ENCODE measurements around the gene IL10RB. TPM values are rescaled to one million over a fixed set of nuclear protein-coding genes. Genes with fewer than 3 reads are reported as not detected.

The IL10RB gene
- total and polyA plus RNA-seq, 2 experiments from 2014 or later = 7.5 to 16.1 TPM

- Histone ChIP-seq H3K9me3 (ENCODE audit: low read depth) (no peaks in the 10 kb centered on the region), H3K27ac (no peak overlapping the region), H3K4me3 (no peak overlapping the region), H3K27me3 (no peaks in the 10 kb centered on the region), H3K4me1 (ENCODE audit: low read depth) (no peaks in the 10 kb centered on the region), H3K36me3 (no peaks in the 10 kb centered on the region)
- no peak for DNase-seq (ENCODE audit: low read depth in 1 of 2, low spot score in 1 of 2)
- TF ChIP-seq, protein P1, sequence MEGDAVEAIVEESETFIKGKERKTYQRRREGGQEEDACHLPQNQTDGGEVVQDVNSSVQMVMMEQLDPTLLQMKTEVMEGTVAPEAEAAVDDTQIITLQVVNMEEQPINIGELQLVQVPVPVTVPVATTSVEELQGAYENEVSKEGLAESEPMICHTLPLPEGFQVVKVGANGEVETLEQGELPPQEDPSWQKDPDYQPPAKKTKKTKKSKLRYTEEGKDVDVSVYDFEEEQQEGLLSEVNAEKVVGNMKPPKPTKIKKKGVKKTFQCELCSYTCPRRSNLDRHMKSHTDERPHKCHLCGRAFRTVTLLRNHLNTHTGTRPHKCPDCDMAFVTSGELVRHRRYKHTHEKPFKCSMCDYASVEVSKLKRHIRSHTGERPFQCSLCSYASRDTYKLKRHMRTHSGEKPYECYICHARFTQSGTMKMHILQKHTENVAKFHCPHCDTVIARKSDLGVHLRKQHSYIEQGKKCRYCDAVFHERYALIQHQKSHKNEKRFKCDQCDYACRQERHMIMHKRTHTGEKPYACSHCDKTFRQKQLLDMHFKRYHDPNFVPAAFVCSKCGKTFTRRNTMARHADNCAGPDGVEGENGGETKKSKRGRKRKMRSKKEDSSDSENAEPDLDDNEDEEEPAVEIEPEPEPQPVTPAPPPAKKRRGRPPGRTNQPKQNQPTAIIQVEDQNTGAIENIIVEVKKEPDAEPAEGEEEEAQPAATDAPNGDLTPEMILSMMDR (IDR thresholded peaks at IDR 0.05; ENCODE audit: low read depth, low read length) = no peak
Observed at GRCh38 chr21:33268737-33269441, 2.7 kb downstream of the IL10RB start.

GRCh38 chr21:33270986-33271385 lies 4.8 kb downstream of the IL10RB start:
- no peak overlapping the region for H3K27ac ChIP-seq
- H3K4me3 ChIP-seq = no peak overlapping the region
- H3K9me3 ChIP-seq (ENCODE audit: low read depth) = no peaks in the 10 kb centered on the region
- H3K4me1 ChIP-seq (ENCODE audit: low read depth) = no peaks in the 10 kb centered on the region
- H3K27me3 ChIP-seq = no peaks in the 10 kb centered on the region
- DNase-seq (ENCODE audit: low read depth in 1 of 2, low spot score in 1 of 2) = no peak
- TF ChIP-seq, protein P1 (IDR thresholded peaks at IDR 0.05; ENCODE audit: low read depth, low read length) = no peak
- no peaks in the 10 kb centered on the region for H3K36me3 ChIP-seq

DNA sequence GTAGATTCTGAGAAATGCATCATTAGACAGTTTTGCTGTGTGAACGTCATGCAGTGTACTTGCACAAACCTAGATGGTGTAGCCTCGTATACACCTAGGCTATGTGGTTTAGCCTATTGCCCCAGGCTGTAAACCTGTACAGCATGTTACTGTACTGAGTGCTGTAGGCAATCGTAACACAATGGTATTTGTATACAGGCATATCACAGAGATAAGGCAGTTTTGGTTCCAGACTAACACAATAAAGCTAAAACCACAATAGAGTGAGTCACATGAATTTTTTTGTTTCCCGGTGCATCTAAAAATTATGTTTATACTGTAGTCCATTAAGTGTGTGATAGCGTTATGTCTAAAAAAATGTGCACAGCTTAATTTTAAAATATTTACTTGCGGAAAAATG lies 6.9 kb downstream of the IL10RB start:
- Histone ChIP-seq H3K4me1 (ENCODE audit: low read depth) (no peaks in the 10 kb centered on the region), H3K27ac (no peak overlapping the region), H3K9me3 (ENCODE audit: low read depth) (no peaks in the 10 kb centered on the region), H3K27me3 (no peaks in the 10 kb centered on the region), H3K4me3 (no peak overlapping the region), H3K36me3 (no peaks in the 10 kb centered on the region)
- TF ChIP-seq, protein P1 (IDR thresholded peaks at IDR 0.05; ENCODE audit: low read depth, low read length) = no peak
- DNase-seq (ENCODE audit: low read depth in 1 of 2, low spot score in 1 of 2) = peak in 1 of 2 donors; percentile 42

- Histone ChIP-seq H3K4me3 (no peak overlapping the region), H3K4me1 (ENCODE audit: low read depth) (no peaks in the 10 kb centered on the region), H3K9me3 (ENCODE audit: low read depth) (no peaks in the 10 kb centered on the region), H3K36me3 (no peaks in the 10 kb centered on the region), H3K27me3 (no peaks in the 10 kb centered on the region), H3K27ac (no peak overlapping the region)
- no peak for DNase-seq (ENCODE audit: low read depth in 1 of 2, low spot score in 1 of 2)
- TF ChIP-seq, protein P1 (IDR thresholded peaks at IDR 0.05; ENCODE audit: low read depth, low read length) = no peak
Observed at GRCh38 chr21:33278721-33279120, 12.6 kb downstream of the IL10RB start.

DNA sequence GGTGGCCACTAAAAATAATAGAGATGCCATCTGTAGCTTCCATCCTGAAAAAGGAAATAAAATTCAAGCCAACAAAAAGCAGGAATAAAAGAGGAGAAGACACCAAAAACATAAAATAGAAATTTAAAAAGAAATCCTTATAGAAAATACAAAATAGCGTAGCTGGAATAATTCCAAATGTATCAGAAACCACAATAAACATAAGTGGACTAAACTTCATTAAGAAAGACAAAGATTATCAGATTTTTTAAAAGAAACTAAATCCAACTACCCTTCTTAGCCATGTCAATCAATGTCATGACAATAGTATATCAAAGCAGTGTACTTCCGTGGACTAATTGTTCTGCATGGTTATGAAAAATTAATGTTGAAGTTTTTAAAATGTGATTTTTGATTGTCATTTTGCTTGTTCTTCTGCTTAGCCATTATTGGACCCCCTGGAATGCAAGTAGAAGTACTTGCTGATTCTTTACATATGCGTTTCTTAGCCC lies 13.2 kb downstream of the IL10RB start:
- Histone ChIP-seq H3K27me3 (no peaks in the 10 kb centered on the region), H3K27ac (no peak overlapping the region), H3K4me3 (no peak overlapping the region), H3K4me1 (ENCODE audit: low read depth) (no peaks in the 10 kb centered on the region), H3K9me3 (ENCODE audit: low read depth) (no peaks in the 10 kb centered on the region), H3K36me3 (no peaks in the 10 kb centered on the region)
- TF ChIP-seq, protein P1 (IDR thresholded peaks at IDR 0.05; ENCODE audit: low read depth, low read length) = no peak
- DNase-seq (ENCODE audit: low read depth in 1 of 2, low spot score in 1 of 2) = no peak
